T-helper 1 cell treated with Interleukin-12 subunit alpha and Interleukin-12 subunit beta and Interleukin-4 antibody, amounts not matched to agents 30 μg/mL and 1 μg/mL, for 36 hours (primary cell): ENCODE results near the gene TOMM6.
A peak's percentile ranks its signal among the peaks of the same experiment; 100 is the strongest.

Experiments used
- H3K27ac Mint-ChIP-seq: one replicate; pipeline ENCODE4 v1.8.0; 2021; ENCODE audit warnings: mild to moderate bottlenecking, mixed read lengths
- H3K27me3 Mint-ChIP-seq: one replicate; pipeline ENCODE4 v1.8.0; 2021; ENCODE audit warnings: low read depth, mixed read lengths
- H3K36me3 Mint-ChIP-seq: one replicate; pipeline ENCODE4 v1.8.0; 2021; ENCODE audit warnings: low read depth, mixed read lengths
- H3K4me1 Mint-ChIP-seq: one replicate; pipeline ENCODE4 v1.8.0; 2021; ENCODE audit warnings: low read depth, mixed read lengths
- H3K4me3 Mint-ChIP-seq: one replicate; pipeline ENCODE4 v1.8.0; 2021; ENCODE audit warnings: mild to moderate bottlenecking, moderate library complexity, mixed read lengths
- H3K9me3 Mint-ChIP-seq: one replicate; pipeline ENCODE4 v1.8.0; 2021; ENCODE audit warnings: mixed read lengths

The TOMM6 gene

GRCh38 chr6:41774841-41775240, 12.7 kb upstream of the TOMM6 start:
- peaks cover 6% of the 10 kb centered on the region for H3K4me1 Mint-ChIP-seq
- H3K27ac Mint-ChIP-seq: no peak overlapping the region
- no peaks in the 10 kb centered on the region for H3K9me3 Mint-ChIP-seq
- peaks cover 12% of the 10 kb centered on the region for H3K36me3 Mint-ChIP-seq
- H3K4me3 Mint-ChIP-seq: no peak overlapping the region
- H3K27me3 Mint-ChIP-seq: no peaks in the 10 kb centered on the region

- H3K4me3 Mint-ChIP-seq: no peak overlapping the region
- no peak overlapping the region for H3K27ac Mint-ChIP-seq
- no peaks in the 10 kb centered on the region for H3K27me3 Mint-ChIP-seq
- peaks cover 8% of the 10 kb centered on the region for H3K4me1 Mint-ChIP-seq
- no peaks in the 10 kb centered on the region for H3K9me3 Mint-ChIP-seq
- H3K36me3 Mint-ChIP-seq: peaks cover 12% of the 10 kb centered on the region
These were observed 12.1 kb upstream of the TOMM6 start for GRCh38 chr6:41775293-41775882.

- H3K36me3 Mint-ChIP-seq: peaks cover 5% of the 10 kb centered on the region
- no peaks in the 10 kb centered on the region for H3K9me3 Mint-ChIP-seq
- H3K4me1 Mint-ChIP-seq: peaks cover 16% of the 10 kb centered on the region
- no peak overlapping the region for H3K4me3 Mint-ChIP-seq
- peaks cover 5% of the 10 kb centered on the region for H3K27me3 Mint-ChIP-seq
- no peak overlapping the region for H3K27ac Mint-ChIP-seq
These were observed 9.8 kb upstream of the TOMM6 start for GRCh38 chr6:41777551-41778285.

- Mint-ChIP-seq H3K27me3 (peaks cover 9% of the 10 kb centered on the region), H3K36me3 (peaks cover 5% of the 10 kb centered on the region), H3K4me3 (peak overlapping the region; percentile 94), H3K4me1 (peaks cover 16% of the 10 kb centered on the region), H3K9me3 (no peaks in the 10 kb centered on the region), H3K27ac (peak overlapping the region; percentile 74)
These were observed 8.6 kb upstream of the TOMM6 start for GRCh38 chr6:41778895-41779294.

GRCh38 chr6:41779336-41779735, 8.2 kb upstream of the TOMM6 start:
- peaks cover 4% of the 10 kb centered on the region for H3K36me3 Mint-ChIP-seq
- peaks cover 16% of the 10 kb centered on the region for H3K4me1 Mint-ChIP-seq

GRCh38 chr6:41779788-41780550, 7.5 kb upstream of the TOMM6 start, which contains the start of gene FRS3:
TSS of gene FRS3 (minus strand) at chr6:41779900. CDS start at chr6:41776987, 2,913 bp downstream.
- Mint-ChIP-seq H3K4me1 (peaks cover 16% of the 10 kb centered on the region), H3K36me3 (no peaks in the 10 kb centered on the region)

More at GRCh38 chr6:41779336-41779735, 8.2 kb upstream of the TOMM6 start:
- Mint-ChIP-seq H3K4me3 (peak overlapping the region; percentile 94), H3K9me3 (no peaks in the 10 kb centered on the region), H3K27me3 (peaks cover 9% of the 10 kb centered on the region), H3K27ac (peak overlapping the region; percentile 74)

GRCh38 chr6:41780551-41781365, 6.7 kb upstream of the TOMM6 start, which contains the start of gene PRICKLE4:
TSS of gene PRICKLE4 (plus strand) at chr6:41780782. CDS start at chr6:41783474, 2,692 bp downstream.
- Mint-ChIP-seq H3K27me3 (peaks cover 9% of the 10 kb centered on the region), H3K4me1 (peaks cover 16% of the 10 kb centered on the region), H3K9me3 (no peaks in the 10 kb centered on the region), H3K27ac (peak within 1 kb of the TSS; percentile 36), H3K4me3 (peak within 1 kb of the TSS; percentile 89), H3K36me3 (no peaks in the 10 kb centered on the region)

More at GRCh38 chr6:41779788-41780550, 7.5 kb upstream of the TOMM6 start, which contains the start of gene FRS3:
- Mint-ChIP-seq H3K27ac (peak within 1 kb of the TSS; percentile 74), H3K9me3 (no peaks in the 10 kb centered on the region), H3K27me3 (peaks cover 9% of the 10 kb centered on the region), H3K4me3 (peak within 1 kb of the TSS; percentile 94)

- H3K9me3 Mint-ChIP-seq: no peaks in the 10 kb centered on the region
- peaks cover 9% of the 10 kb centered on the region for H3K27me3 Mint-ChIP-seq
- peak overlapping the region; percentile 66 for H3K4me3 Mint-ChIP-seq
- H3K36me3 Mint-ChIP-seq: no peaks in the 10 kb centered on the region
- no peak overlapping the region for H3K27ac Mint-ChIP-seq
- peaks cover 17% of the 10 kb centered on the region for H3K4me1 Mint-ChIP-seq
These were observed 6.1 kb upstream of the TOMM6 start for GRCh38 chr6:41781366-41781730.

- Mint-ChIP-seq H3K27me3 (peaks cover 9% of the 10 kb centered on the region), H3K36me3 (peaks cover 1% of the 10 kb centered on the region), H3K4me3 (no peak overlapping the region)
These were observed 4.3 kb upstream of the TOMM6 start for GRCh38 chr6:41783106-41783780.

GRCh38 chr6:41784581-41785171, 2.8 kb upstream of the TOMM6 start:
- Mint-ChIP-seq H3K4me3 (no peak overlapping the region), H3K4me1 (peaks cover 18% of the 10 kb centered on the region), H3K27ac (peak overlapping the region; percentile 20)

More at GRCh38 chr6:41783106-41783780, 4.3 kb upstream of the TOMM6 start:
- peaks cover 17% of the 10 kb centered on the region for H3K4me1 Mint-ChIP-seq
- H3K9me3 Mint-ChIP-seq: no peaks in the 10 kb centered on the region
- H3K27ac Mint-ChIP-seq: no peak overlapping the region

GRCh38 chr6:41785254-41785653, 2.2 kb upstream of the TOMM6 start:
- H3K36me3 Mint-ChIP-seq: peaks cover 11% of the 10 kb centered on the region
- H3K4me3 Mint-ChIP-seq: no peak overlapping the region
- H3K27me3 Mint-ChIP-seq: peaks cover 9% of the 10 kb centered on the region
- peak overlapping the region; percentile 20 for H3K27ac Mint-ChIP-seq
- H3K9me3 Mint-ChIP-seq: no peaks in the 10 kb centered on the region
- peaks cover 19% of the 10 kb centered on the region for H3K4me1 Mint-ChIP-seq

More at GRCh38 chr6:41784581-41785171, 2.8 kb upstream of the TOMM6 start:
- Mint-ChIP-seq H3K27me3 (peaks cover 9% of the 10 kb centered on the region), H3K9me3 (no peaks in the 10 kb centered on the region), H3K36me3 (peaks cover 7% of the 10 kb centered on the region)

- H3K4me3 Mint-ChIP-seq: peak overlapping the region; percentile 88
- H3K36me3 Mint-ChIP-seq: peaks cover 13% of the 10 kb centered on the region
- peaks cover 9% of the 10 kb centered on the region for H3K27me3 Mint-ChIP-seq
- H3K9me3 Mint-ChIP-seq: no peaks in the 10 kb centered on the region
- H3K27ac Mint-ChIP-seq: peak overlapping the region; percentile 59
- peaks cover 18% of the 10 kb centered on the region for H3K4me1 Mint-ChIP-seq
These were observed 1.6 kb upstream of the TOMM6 start for GRCh38 chr6:41785689-41786450.
